B cell (primary cell): ENCODE measurements around the gene TCIRG1.

ENCODE experiments used
- EZH2 ChIP-seq: IDR thresholded peaks from 2 replicates; pipeline ENCODE4 v1.6.1; 2012; ENCODE audit warnings: borderline replicate concordance, low read depth, mild to moderate bottlenecking, moderate library complexity, low read length; ENCODE audit not compliant: insufficient read depth, poor library complexity, severe bottlenecking
- TF ChIP-seq, protein P1 (sequence below): fragments of 200-600 bp; IDR thresholded peaks from one replicate; pipeline ENCODE4 v1.8.0; 2022; ENCODE audit warnings: antibody characterized with exemption, mild to moderate bottlenecking

DNA sequence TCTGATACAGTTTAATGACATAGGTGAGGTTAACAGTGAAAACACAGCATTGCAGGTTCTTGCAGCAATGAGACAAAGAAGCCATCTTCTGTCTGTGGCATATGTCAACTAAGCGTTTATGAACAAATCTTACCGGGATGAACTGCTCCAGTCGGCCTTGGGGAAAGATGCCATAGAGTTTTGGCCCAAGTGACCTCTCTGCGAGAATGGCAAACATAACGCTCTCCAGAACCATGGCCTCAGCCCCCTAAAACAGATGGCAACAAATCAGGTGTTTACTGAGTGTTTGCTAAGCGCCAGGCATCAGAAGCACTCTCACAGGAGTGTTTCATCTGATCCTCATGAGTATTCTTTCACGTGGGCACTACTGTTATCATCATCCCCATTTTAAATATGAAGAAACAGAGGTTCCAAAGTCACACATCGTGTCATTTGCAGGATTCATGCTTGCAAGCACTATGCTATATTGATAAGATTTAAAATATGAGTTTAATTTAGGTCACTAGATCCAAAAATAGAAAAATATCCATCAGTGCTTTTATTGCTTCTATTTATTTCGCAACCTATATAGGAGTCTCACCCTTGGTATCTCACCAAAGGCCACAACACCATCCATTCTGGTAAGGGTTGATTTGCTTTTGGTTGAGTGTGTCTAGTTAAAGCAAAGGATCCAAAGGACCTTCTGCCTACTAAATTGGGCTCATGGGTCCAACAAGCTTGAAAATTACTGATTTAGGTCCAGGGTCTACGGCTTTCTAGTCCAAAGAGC lies 35.9 kb downstream of the TCIRG1 start:
- TF ChIP-seq, protein P1, sequence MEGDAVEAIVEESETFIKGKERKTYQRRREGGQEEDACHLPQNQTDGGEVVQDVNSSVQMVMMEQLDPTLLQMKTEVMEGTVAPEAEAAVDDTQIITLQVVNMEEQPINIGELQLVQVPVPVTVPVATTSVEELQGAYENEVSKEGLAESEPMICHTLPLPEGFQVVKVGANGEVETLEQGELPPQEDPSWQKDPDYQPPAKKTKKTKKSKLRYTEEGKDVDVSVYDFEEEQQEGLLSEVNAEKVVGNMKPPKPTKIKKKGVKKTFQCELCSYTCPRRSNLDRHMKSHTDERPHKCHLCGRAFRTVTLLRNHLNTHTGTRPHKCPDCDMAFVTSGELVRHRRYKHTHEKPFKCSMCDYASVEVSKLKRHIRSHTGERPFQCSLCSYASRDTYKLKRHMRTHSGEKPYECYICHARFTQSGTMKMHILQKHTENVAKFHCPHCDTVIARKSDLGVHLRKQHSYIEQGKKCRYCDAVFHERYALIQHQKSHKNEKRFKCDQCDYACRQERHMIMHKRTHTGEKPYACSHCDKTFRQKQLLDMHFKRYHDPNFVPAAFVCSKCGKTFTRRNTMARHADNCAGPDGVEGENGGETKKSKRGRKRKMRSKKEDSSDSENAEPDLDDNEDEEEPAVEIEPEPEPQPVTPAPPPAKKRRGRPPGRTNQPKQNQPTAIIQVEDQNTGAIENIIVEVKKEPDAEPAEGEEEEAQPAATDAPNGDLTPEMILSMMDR = no peak
- TF ChIP-seq EZH2 = no peak
